ENCODE data around the gene KASH5.
A peak's percentile ranks its signal among the peaks of the same experiment; 100 is the strongest.

The KASH5 gene

DNA sequence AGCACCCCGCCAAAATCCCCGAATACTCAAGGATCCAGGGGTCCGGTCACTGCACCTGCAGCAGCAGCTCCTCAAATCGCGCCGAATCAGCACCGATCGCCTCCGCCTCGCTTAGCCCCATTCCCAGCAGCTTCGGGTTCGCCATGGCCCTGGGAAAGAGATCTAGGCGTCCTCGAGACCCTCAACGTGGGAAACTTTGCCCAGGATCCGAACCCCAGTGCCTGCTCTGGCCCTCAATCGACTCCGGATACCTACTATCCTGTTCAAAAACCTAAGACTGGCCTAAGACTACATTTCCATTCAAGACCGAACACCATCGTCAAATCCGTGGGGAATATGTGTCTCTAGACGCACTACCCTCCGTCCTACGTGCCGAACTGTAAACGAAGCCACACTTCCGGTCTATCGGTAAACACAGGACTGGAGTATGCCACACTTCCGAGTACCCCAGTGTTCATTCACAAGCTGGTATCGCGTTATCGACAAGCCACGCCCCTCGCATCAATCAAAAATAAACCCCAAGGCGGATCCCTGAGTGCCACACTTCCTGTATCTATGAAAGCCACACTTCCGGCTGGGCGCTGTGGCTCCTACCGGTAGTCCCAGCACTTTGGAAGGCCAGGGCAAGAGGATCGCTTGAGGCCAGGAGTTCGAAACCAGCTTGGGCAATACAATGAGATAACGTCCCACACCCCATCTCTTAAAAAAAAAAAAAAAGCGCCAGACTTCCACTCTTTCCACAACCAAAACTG, 63.6 kb downstream of the KASH5 start, which contains the start of gene PIH1D1 (continued):
- TF ChIP-seq ZNF629 (tag by site-specific recombination; IDR thresholded peaks at IDR 0.05) = peak; percentile 82
- TF ChIP-seq ZNF76 (tag by site-specific recombination; IDR thresholded peaks at IDR 0.05; ENCODE audit: borderline replicate concordance, low read depth) = no peak; the same call in none of the 2 replicates
- TF ChIP-seq ZNF366 (tag by site-specific recombination; conservative IDR thresholded peaks at IDR 0.05) = 0 out of 2 replicates have a peak, but pooled peaks have one; percentile 14
- TF ChIP-seq, protein P1, sequence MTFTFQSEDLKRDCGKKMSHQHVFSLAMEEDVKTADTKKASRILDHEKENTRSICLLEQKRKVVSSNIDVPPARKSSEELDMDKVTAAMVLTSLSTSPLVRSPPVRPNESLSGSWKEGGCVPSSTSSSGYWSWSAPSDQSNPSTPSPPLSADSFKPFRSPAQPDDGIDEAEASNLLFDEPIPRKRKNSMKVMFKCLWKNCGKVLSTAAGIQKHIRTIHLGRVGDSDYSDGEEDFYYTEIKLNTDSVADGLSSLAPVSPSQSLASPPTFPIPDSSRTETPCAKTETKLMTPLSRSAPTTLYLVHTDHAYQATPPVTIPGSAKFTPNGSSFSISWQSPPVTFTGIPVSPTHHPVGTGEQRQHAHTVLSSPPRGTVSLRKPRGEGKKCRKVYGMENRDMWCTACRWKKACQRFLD (tag by site-specific recombination; IDR thresholded peaks at IDR 0.05) = no peak
- 0 out of 2 replicates have a peak, but pooled peaks have one; percentile 3 for TF ChIP-seq SCRT1 (tag by site-specific recombination; IDR thresholded peaks at IDR 0.05; ENCODE audit: borderline replicate concordance)
- 0 out of 2 replicates have a peak, but pooled peaks have one; percentile 29 for TF ChIP-seq ZNF558 (tag by site-specific recombination; IDR thresholded peaks at IDR 0.05)

DNA sequence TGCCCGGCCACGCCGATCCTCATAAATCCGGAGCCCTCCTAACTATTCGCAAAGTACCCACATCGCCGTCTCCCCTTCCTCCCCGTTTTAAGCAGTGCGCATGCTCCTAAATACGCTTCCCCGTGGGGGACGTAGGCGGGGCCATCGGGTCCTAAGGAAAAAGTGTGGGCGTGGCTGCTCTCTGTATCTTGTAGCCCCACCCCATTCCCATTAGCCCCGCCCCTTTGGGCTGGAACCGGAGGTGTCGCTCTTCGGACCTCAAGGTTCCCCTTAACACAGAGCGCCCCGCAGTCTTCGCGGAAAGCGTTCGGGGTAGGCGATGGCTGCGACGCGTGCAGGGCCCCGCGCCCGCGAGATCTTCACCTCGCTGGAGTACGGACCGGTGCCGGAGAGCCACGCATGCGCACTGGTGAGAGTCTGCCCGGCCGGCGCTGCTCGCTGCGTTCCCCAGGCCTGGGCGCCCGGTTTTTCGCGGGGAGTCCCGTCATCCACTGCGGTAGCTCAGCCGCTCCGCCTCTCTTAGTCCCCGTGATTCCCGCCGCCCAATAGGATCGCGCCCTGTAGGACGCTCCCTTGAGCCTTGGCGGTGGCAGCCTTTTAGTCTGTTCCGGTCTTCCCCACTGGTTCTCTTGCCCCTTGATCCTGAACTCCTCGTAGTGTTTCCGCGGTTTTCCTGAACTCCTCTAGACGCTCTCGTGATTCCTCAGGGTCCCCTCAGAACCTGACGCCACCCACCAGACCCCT, 65.1 kb downstream of the KASH5 start, which contains the start of gene ALDH16A1:
TSS of gene ALDH16A1 (plus strand) at position 213 of the 744 bp plus-strand sequence. CDS start at position 320, 107 bp downstream.
- no peaks in the 10 kb centered on the region for H3K9me3 ChIP-seq (ENCODE audit: control insufficient read depth, insufficient read depth, low read depth, low read length)
- CTCF ChIA-PET = interaction anchor here (0.5 to 2.5 kb wide), 7 partner anchors 17 to 344 kb away, joined by 3 to 15 read pairs (median 5); partner anchors contain the start of gene FLT3LG
- POLR2A ChIA-PET = interaction anchor here (0.6 to 3.0 kb wide), 40 partner anchors 11 to 834 kb away, joined by 3 to 28 read pairs (median 4); partner anchors contain the start of genes AP2A1, DKKL1, FCGRT and FLT3LG
- TF ChIP-seq ZBTB20 (tag by site-specific recombination; IDR thresholded peaks at IDR 0.05) (peak; percentile 48; the same call in 1 of the 2 replicates), ZNF449 (tag by site-specific recombination; IDR thresholded peaks at IDR 0.05) (0 out of 2 replicates have a peak, but pooled peaks have one; percentile 15), WT1 (tag by site-specific recombination; IDR thresholded peaks at IDR 0.05) (no peak; the same call in 1 of the 2 replicates), ZNF311 (tag by site-specific recombination; IDR thresholded peaks at IDR 0.05; ENCODE audit: borderline replicate concordance) (no peak), ZNF670 (tag by site-specific recombination; IDR thresholded peaks at IDR 0.05; ENCODE audit: low read depth) (no peak), ZFP69B (tag by site-specific recombination; IDR thresholded peaks at IDR 0.05) (peak; percentile 97), IKZF3 (tag by site-specific recombination; IDR thresholded peaks at IDR 0.05) (peak; percentile 76), ZNF747 (tag by site-specific recombination; IDR thresholded peaks at IDR 0.05) (no peak), ZSCAN23 (tag by site-specific recombination; IDR thresholded peaks at IDR 0.05) (no peak), ZNF391 (tag by site-specific recombination; IDR thresholded peaks at IDR 0.05; ENCODE audit: borderline replicate concordance, low read depth) (no peak), ZNF394 (tag by site-specific recombination; IDR thresholded peaks at IDR 0.05; ENCODE audit: borderline replicate concordance) (peak; percentile 28; the same call in 1 of the 2 replicates), YY2 (tag by site-specific recombination; IDR thresholded peaks at IDR 0.05) (no peak), ZNF692 (tag by site-specific recombination; IDR thresholded peaks at IDR 0.05) (peak; percentile 56), ZNF37A (tag by site-specific recombination; IDR thresholded peaks at IDR 0.05) (no peak), ZBTB1 (tag by site-specific recombination; IDR thresholded peaks at IDR 0.05) (no peak), ZNF280D (tag by site-specific recombination; IDR thresholded peaks at IDR 0.05) (no peak), ZNF624 (tag by site-specific recombination; IDR thresholded peaks at IDR 0.05) (no peak), KLF17 (tag by site-specific recombination; IDR thresholded peaks at IDR 0.05) (no peak; the same call in 1 of the 2 replicates), YY1 (tag by site-specific recombination; IDR thresholded peaks at IDR 0.05) (no peak), ZNF112 (tag by site-specific recombination; IDR thresholded peaks at IDR 0.05) (no peak)

More for the DNA sequence above, 65.1 kb downstream of the KASH5 start, which contains the start of gene ALDH16A1:
- peak within 1 kb of the TSS; percentile 90 for H3K27ac ChIP-seq (ENCODE audit: extremely low read depth, low read depth, low read length)
- 0 out of 2 replicates have a peak, but pooled peaks cover 6% of the 10 kb centered on the region for H3K4me1 ChIP-seq (ENCODE audit: control insufficient read depth, insufficient read depth, low read length)
- peak within 1 kb of the TSS; percentile 68 for H3K4me3 ChIP-seq (ENCODE audit: low read depth, low read length)
- peaks cover 28% of the 10 kb centered on the region in 2 experiments for H3K36me3 ChIP-seq (ENCODE audit: control insufficient read depth in 2 of 2, insufficient read depth in 1 of 2, low read length in 2 of 2)

All from HEK293 (cell line).